K562 (cell line): ENCODE results near the gene SKIDA1. TPM values are rescaled to one million over a fixed set of nuclear protein-coding genes. Genes with fewer than 3 reads are reported as not detected.

Experiments
- ADNP ChIP-seq: fragments of 200-800 bp; sonication (Bioruptor generic); IDR thresholded peaks from 2 replicates; pipeline ENCODE4 v1.6.1; 2016; ENCODE audit warnings: missing genetic modification characterization, missing compliant biosample characterization
- ATF7 ChIP-seq: fragments of 450-650 bp; IDR thresholded peaks from 2 replicates; pipeline ENCODE4 v1.7.1; 2014; ENCODE audit warnings: mild to moderate bottlenecking, moderate library complexity
- BDP1 ChIP-seq: IDR thresholded peaks from 3 replicates; pipeline ENCODE4 v1.6.1; 2011; ENCODE audit not compliant: insufficient read length, insufficient read depth
- CAMTA2 ChIP-seq: fragments of 250-450 bp; sonication (Bioruptor Pico); conservative IDR thresholded peaks from 2 replicates; pipeline ENCODE4 v1.5.1; 2022
- CBX3 ChIP-seq, 2 experiments: IDR thresholded peaks; 1 replicate in 1 of 2; 2 replicates in 1 of 2; pipeline ENCODE4 v1.6.1; 2012; ENCODE audit warnings: inconsistent platforms in 2 of 2, low read length in 2 of 2, borderline replicate concordance in 1 of 2, control low read depth in 1 of 2
- EP400 ChIP-seq: fragments of 450-650 bp; IDR thresholded peaks from 2 replicates; pipeline ENCODE4 v1.6.1; 2017; ENCODE audit warnings: antibody characterized with exemption, mild to moderate bottlenecking, moderate library complexity
- ETV1 ChIP-seq: fragments of 450-650 bp; conservative IDR thresholded peaks from 2 replicates; pipeline ENCODE4 v1.6.1; 2016; ENCODE audit warnings: missing genetic modification characterization, control low read depth, low read depth, missing compliant biosample characterization
- HEY1 ChIP-seq: fragments of 250-450 bp; sonication (Bioruptor Pico); IDR thresholded peaks from 2 replicates; pipeline ENCODE4 v1.5.0; 2020; ENCODE audit warnings: mild to moderate bottlenecking, moderate library complexity, borderline replicate concordance
- MCM2 ChIP-seq: fragments of 450-650 bp; IDR thresholded peaks from 2 replicates; pipeline ENCODE4 v1.6.1; 2017; ENCODE audit warnings: low read depth, mild to moderate bottlenecking
- MCM3 ChIP-seq: fragments of 450-650 bp; IDR thresholded peaks from 2 replicates; pipeline ENCODE4 v1.6.1; 2016
- MCM7 ChIP-seq, 2 experiments: fragments of 450-650 bp; IDR thresholded peaks; 2 replicates each; pipeline ENCODE4 v1.6.1; 2016 to 2018
- NR2F6 ChIP-seq: fragments of 450-650 bp; formaldehyde crosslinking; IDR thresholded peaks from 2 replicates; pipeline ENCODE4 v1.4.0; 2020; ENCODE audit warnings: mild to moderate bottlenecking
- PTTG1 ChIP-seq: fragments of 450-650 bp; IDR thresholded peaks from 2 replicates; pipeline ENCODE4 v1.6.1; 2016; ENCODE audit warnings: low read depth, mild to moderate bottlenecking, missing genetic modification characterization, missing compliant biosample characterization
- SPI1 ChIP-seq: IDR thresholded peaks from 2 replicates; pipeline ENCODE4 v1.6.1; 2011; ENCODE audit warnings: low read depth, low read length, control low read depth, borderline replicate concordance
- ZEB2 ChIP-seq: fragments of 450-650 bp; IDR thresholded peaks from 2 replicates; pipeline ENCODE4 v1.6.1; 2016
- polyA plus RNA-seq, 8 experiments: library from polyadenylated mRNA; depleted of rRNA in 4 of 8; stranded (reverse) in 5 of 8; unstranded in 3 of 8; fragments of >200 nt; fragmentation: Nextera tagmentation in 2 of 8; fragmentation: Illumina TruSeq in 1 of 8; extraction: Ambion mirVana in 2 of 8; extraction: Trizol in 1 of 8; gene quantifications; 2 replicates each; pipeline versions ENCODE4 v1.2.1 to v1.2.3, GENCODE V29; 2011 to 2014; ENCODE audit warnings: inconsistent platforms in 1 of 8, missing spikeins in 1 of 8
- total RNA-seq, 7 experiments: library from RNA; depleted of rRNA in 6 of 7; stranded (reverse); fragments of >200 nt in 6 of 7; fragmentation: Illumina TruSeq in 2 of 7; extraction: Trizol in 2 of 7; gene quantifications; 2 replicates each; pipeline versions ENCODE4 v1.2.1 to v1.2.3, GENCODE V29; 2011 to 2021; ENCODE audit warnings: low replicate concordance in 1 of 7
- TF ChIP-seq, protein P1 (sequence below): fragments of 450-650 bp; formaldehyde crosslinking; IDR thresholded peaks from 2 replicates; pipeline ENCODE4 v1.4.0; 2020; ENCODE audit warnings: mild to moderate bottlenecking, moderate library complexity
- TF ChIP-seq, protein P2 (sequence below): fragments of 250-450 bp; sonication (Bioruptor Pico); IDR thresholded peaks from 2 replicates; pipeline ENCODE4 v1.8.0; 2021; ENCODE audit warnings: moderate library complexity, mild to moderate bottlenecking, inconsistent platforms
- TF ChIP-seq, protein P3 (sequence below): fragments of 450-650 bp; formaldehyde crosslinking; IDR thresholded peaks from 2 replicates; pipeline ENCODE4 v1.4.0; 2020; ENCODE audit warnings: mild to moderate bottlenecking, mixed read lengths
- TF ChIP-seq, protein P4 (sequence below): fragments of 450-650 bp; IDR thresholded peaks from 2 replicates; pipeline ENCODE4 v1.6.1; 2016; ENCODE audit warnings: mild to moderate bottlenecking
- TF ChIP-seq, protein P5 (sequence below): fragments of 250-450 bp; sonication (Bioruptor Pico); IDR thresholded peaks from 2 replicates; pipeline ENCODE4 v1.8.0; 2022; ENCODE audit warnings: inconsistent platforms, mild to moderate bottlenecking, moderate library complexity, borderline replicate concordance

Gene SKIDA1
- total and polyA plus RNA-seq, 9 of the 15 experiments (the other 6 are each of a cell fraction or from before 2014, with no cell fraction given), result 0.05 to 1.1 (median 0.42) TPM

DNA sequence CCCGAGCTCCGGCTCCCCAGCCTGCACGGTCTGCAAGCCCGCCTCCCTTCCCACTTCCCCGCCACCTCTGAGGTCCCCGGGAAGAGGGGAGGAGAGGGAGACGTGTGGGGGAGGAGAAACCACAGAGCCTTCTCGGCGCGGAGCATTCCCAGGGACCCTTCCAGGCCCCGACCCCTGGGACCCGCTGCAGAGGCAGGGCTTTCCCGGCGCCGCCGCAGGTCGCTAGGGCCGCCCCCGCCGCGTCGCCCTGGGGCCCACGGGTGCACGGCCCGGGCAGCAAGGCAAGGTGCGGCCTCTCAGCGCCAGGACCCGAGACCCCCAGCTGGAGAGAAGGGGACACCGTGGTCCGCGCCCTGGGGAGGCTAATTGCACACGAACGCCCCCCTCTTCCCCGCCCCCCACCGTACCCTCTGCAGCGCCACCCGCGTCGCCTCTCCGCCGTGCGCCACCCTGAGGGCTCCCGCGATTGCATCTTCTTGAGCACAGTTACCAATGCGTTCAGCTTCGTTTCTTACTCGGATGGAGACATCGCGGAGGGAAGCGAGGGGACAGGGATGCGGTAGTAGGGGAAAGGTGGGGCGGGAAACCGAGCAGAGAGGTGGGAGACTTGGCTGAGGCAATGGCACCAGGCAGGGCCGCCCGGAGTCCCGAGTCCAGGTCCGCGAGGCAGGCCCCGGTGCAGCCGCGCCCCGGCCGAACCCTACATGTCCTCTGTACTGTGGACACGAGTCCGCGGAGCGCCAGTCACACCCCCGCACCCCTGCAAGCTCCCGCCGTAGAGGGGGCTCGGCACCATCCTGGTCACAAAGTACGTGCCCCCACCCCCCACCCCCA lies 28.9 kb downstream of the SKIDA1 start (continued):
- TF ChIP-seq, protein P1, sequence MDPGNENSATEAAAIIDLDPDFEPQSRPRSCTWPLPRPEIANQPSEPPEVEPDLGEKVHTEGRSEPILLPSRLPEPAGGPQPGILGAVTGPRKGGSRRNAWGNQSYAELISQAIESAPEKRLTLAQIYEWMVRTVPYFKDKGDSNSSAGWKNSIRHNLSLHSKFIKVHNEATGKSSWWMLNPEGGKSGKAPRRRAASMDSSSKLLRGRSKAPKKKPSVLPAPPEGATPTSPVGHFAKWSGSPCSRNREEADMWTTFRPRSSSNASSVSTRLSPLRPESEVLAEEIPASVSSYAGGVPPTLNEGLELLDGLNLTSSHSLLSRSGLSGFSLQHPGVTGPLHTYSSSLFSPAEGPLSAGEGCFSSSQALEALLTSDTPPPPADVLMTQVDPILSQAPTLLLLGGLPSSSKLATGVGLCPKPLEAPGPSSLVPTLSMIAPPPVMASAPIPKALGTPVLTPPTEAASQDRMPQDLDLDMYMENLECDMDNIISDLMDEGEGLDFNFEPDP (CRISPR knock-in tag), result no peak
- TF ChIP-seq, protein P2, sequence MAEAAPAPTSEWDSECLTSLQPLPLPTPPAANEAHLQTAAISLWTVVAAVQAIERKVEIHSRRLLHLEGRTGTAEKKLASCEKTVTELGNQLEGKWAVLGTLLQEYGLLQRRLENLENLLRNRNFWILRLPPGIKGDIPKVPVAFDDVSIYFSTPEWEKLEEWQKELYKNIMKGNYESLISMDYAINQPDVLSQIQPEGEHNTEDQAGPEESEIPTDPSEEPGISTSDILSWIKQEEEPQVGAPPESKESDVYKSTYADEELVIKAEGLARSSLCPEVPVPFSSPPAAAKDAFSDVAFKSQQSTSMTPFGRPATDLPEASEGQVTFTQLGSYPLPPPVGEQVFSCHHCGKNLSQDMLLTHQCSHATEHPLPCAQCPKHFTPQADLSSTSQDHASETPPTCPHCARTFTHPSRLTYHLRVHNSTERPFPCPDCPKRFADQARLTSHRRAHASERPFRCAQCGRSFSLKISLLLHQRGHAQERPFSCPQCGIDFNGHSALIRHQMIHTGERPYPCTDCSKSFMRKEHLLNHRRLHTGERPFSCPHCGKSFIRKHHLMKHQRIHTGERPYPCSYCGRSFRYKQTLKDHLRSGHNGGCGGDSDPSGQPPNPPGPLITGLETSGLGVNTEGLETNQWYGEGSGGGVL, result no peak
- no peak for TF ChIP-seq SPI1
- no peak for TF ChIP-seq CBX3 (IDR thresholded peaks at IDR 0.05; ENCODE audit: borderline replicate concordance in 1 of 2, low read length in 2 of 2)
- no peak for TF ChIP-seq MCM2
- TF ChIP-seq, protein P3, sequence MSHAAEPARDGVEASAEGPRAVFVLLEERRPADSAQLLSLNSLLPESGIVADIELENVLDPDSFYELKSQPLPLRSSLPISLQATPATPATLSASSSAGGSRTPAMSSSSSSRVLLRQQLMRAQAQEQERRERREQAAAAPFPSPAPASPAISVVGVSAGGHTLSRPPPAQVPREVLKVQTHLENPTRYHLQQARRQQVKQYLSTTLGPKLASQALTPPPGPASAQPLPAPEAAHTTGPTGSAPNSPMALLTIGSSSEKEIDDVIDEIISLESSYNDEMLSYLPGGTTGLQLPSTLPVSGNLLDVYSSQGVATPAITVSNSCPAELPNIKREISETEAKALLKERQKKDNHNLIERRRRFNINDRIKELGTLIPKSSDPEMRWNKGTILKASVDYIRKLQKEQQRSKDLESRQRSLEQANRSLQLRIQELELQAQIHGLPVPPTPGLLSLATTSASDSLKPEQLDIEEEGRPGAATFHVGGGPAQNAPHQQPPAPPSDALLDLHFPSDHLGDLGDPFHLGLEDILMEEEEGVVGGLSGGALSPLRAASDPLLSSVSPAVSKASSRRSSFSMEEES (CRISPR knock-in tag), result no peak
- TF ChIP-seq PTTG1 (tag), result no peak
- TF ChIP-seq EP400, result peak; percentile 47
- TF ChIP-seq ETV1 (tag), result no peak
- no peak for TF ChIP-seq BDP1
- TF ChIP-seq, protein P4, sequence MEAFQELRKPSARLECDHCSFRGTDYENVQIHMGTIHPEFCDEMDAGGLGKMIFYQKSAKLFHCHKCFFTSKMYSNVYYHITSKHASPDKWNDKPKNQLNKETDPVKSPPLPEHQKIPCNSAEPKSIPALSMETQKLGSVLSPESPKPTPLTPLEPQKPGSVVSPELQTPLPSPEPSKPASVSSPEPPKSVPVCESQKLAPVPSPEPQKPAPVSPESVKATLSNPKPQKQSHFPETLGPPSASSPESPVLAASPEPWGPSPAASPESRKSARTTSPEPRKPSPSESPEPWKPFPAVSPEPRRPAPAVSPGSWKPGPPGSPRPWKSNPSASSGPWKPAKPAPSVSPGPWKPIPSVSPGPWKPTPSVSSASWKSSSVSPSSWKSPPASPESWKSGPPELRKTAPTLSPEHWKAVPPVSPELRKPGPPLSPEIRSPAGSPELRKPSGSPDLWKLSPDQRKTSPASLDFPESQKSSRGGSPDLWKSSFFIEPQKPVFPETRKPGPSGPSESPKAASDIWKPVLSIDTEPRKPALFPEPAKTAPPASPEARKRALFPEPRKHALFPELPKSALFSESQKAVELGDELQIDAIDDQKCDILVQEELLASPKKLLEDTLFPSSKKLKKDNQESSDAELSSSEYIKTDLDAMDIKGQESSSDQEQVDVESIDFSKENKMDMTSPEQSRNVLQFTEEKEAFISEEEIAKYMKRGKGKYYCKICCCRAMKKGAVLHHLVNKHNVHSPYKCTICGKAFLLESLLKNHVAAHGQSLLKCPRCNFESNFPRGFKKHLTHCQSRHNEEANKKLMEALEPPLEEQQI, result no peak
- no peak for TF ChIP-seq HEY1 (CRISPR knock-in tag)
- no peak for TF ChIP-seq ZEB2
- TF ChIP-seq, protein P5, sequence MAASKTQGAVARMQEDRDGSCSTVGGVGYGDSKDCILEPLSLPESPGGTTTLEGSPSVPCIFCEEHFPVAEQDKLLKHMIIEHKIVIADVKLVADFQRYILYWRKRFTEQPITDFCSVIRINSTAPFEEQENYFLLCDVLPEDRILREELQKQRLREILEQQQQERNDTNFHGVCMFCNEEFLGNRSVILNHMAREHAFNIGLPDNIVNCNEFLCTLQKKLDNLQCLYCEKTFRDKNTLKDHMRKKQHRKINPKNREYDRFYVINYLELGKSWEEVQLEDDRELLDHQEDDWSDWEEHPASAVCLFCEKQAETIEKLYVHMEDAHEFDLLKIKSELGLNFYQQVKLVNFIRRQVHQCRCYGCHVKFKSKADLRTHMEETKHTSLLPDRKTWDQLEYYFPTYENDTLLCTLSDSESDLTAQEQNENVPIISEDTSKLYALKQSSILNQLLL, result no peak
- no peak for TF ChIP-seq CAMTA2 (CRISPR knock-in tag)
- TF ChIP-seq NR2F6 (CRISPR knock-in tag), result no peak
- TF ChIP-seq ATF7, result no peak
- no peak for TF ChIP-seq ADNP (tag)
- TF ChIP-seq MCM7 (IDR thresholded peaks at IDR 0.05), result no peak
- TF ChIP-seq MCM3, result no peak
